HTERT RPE-1 (cell line): ENCODE data around the gene RANGRF.

Source experiments
- in situ Hi-C: fragments of 300-500 bp; cut with MboI; formaldehyde crosslinking; loops from 4 replicates; pipeline ENCODE4 v1.14.3; 2020; ENCODE audit warnings: low sequenced_read_pairs

Gene RANGRF

GRCh38 chr17:8273884-8274444 is 14.5 kb upstream of the RANGRF start:
- in situ Hi-C loops = no loop called here

GRCh38 chr17:8274816-8275215 is 13.7 kb upstream of the RANGRF start:
- in situ Hi-C loops = no loop called here

GRCh38 chr17:8275421-8276290 is 12.8 kb upstream of the RANGRF start:
- in situ Hi-C loops = no loop called here

GRCh38 chr17:8277317-8277716 is 11.2 kb upstream of the RANGRF start:
- in situ Hi-C loops = no loop called here

GRCh38 chr17:8282345-8282744 is 6.1 kb upstream of the RANGRF start:
- in situ Hi-C loops = no loop called here

GRCh38 chr17:8283356-8283755 is 5.1 kb upstream of the RANGRF start:
- in situ Hi-C loops = no loop called here

- in situ Hi-C loops = no loop called here
Measured at GRCh38 chr17:8284126-8284525, 4.3 kb upstream of the RANGRF start.

GRCh38 chr17:8285270-8286181 is 2.9 kb upstream of the RANGRF start:
- in situ Hi-C loops = no loop called here

GRCh38 chr17:8287651-8288335 is 677 bp upstream of the RANGRF start:
- in situ Hi-C loops = no loop called here

- in situ Hi-C loops = no loop called here
Measured at GRCh38 chr17:8289103-8289397, 580 bp downstream of the RANGRF start.

GRCh38 chr17:8290043-8290442 is 1.6 kb downstream of the RANGRF start:
- in situ Hi-C loops = no loop called here

GRCh38 chr17:8292639-8293395 is 4.3 kb downstream of the RANGRF start:
- in situ Hi-C loops = no loop called here

- in situ Hi-C loops = no loop called here
Measured at GRCh38 chr17:8294361-8294760, 5.9 kb downstream of the RANGRF start.

GRCh38 chr17:8294814-8295316 is 6.4 kb downstream of the RANGRF start:
- in situ Hi-C loops = no loop called here

GRCh38 chr17:8300226-8300625 is 11.8 kb downstream of the RANGRF start:
- in situ Hi-C loops = no loop called here

- in situ Hi-C loops = no loop called here
Measured at GRCh38 chr17:8300627-8301242, 12.3 kb downstream of the RANGRF start.

GRCh38 chr17:8310601-8311123 is 22.2 kb downstream of the RANGRF start:
- in situ Hi-C loops = no loop called here

GRCh38 chr17:8311131-8311790 is 22.8 kb downstream of the RANGRF start:
- in situ Hi-C loops = no loop called here

GRCh38 chr17:8312251-8312650 is 23.8 kb downstream of the RANGRF start:
- in situ Hi-C loops = no loop called here
